Measurements from ENCODE around the gene TRABD. TPM values are rescaled to one million over a fixed set of nuclear protein-coding genes. Genes with fewer than 3 reads are reported as not detected.

Gene TRABD
- total and polyA plus RNA-seq, 11 donors: 14.3 to 32.9 (median 18.0) TPM

- no peak overlapping the region for H3K27ac ChIP-seq
- peaks cover 18 to 70% (median 52%) of the 10 kb centered on the region in 12 donors for H3K4me1 ChIP-seq
- H3K4me3 ChIP-seq: peak overlapping the region in 1 of 12 donors; percentile 87
- no peaks in the 10 kb centered on the region for H3K9me3 ChIP-seq
- ATAC-seq: no peak
- 85 to 88% (median 87%) methylated on average over 15 to 20 of the region's 20 CpGs for WGBS, 4 donors
- no peak for DNase-seq
- TF ChIP-seq, protein P1, sequence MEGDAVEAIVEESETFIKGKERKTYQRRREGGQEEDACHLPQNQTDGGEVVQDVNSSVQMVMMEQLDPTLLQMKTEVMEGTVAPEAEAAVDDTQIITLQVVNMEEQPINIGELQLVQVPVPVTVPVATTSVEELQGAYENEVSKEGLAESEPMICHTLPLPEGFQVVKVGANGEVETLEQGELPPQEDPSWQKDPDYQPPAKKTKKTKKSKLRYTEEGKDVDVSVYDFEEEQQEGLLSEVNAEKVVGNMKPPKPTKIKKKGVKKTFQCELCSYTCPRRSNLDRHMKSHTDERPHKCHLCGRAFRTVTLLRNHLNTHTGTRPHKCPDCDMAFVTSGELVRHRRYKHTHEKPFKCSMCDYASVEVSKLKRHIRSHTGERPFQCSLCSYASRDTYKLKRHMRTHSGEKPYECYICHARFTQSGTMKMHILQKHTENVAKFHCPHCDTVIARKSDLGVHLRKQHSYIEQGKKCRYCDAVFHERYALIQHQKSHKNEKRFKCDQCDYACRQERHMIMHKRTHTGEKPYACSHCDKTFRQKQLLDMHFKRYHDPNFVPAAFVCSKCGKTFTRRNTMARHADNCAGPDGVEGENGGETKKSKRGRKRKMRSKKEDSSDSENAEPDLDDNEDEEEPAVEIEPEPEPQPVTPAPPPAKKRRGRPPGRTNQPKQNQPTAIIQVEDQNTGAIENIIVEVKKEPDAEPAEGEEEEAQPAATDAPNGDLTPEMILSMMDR (IDR thresholded peaks at IDR 0.05): no peak
- TF ChIP-seq POLR2A (IDR thresholded peaks at IDR 0.05): no peak
- intact Hi-C loops (cut with DNase I): loop anchor here in 5 of 10 donors (10.0 kb wide), 4 partner anchors 248 to 368 kb away; partner anchors contain the start of genes LMF2 (in 1 of the 5), NCAPH2 (in 1 of the 5) and SCO2 (in 1 of the 5)
- H3K36me3 ChIP-seq: peaks cover 0 to 25% (median 8%) of the 10 kb centered on the region in 9 donors
- no peaks in the 10 kb centered on the region for H3K27me3 ChIP-seq
Observed at GRCh38 chr22:50246242-50247175, 60.8 kb downstream of the TRABD start.

DNA sequence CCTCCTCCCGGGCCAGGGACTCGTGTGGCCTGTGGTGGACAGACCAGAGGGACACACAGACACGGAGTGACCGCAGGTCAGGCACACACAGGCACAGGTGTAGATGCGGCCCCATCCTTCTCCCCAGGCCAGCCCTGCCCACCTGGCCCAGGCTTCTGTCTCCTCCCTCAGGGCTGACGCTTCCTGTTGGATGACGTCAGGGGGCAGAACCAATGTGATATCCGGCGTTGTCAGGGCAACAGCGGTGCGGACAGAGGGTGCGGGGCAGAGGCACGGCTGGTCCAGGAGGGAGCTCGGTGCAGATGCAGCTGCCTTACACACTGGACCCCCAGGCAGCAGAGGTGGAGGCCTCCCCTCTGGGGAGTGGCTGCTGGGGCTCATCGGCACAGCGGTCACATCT is 62.0 kb downstream of the TRABD start:
- Histone ChIP-seq H3K27me3 (no peaks in the 10 kb centered on the region), H3K9me3 (no peaks in the 10 kb centered on the region), H3K4me1 (peaks cover 13 to 64% (median 45%) of the 10 kb centered on the region in 12 donors), H3K36me3 (peaks cover 0 to 25% (median 8%) of the 10 kb centered on the region in 9 donors), H3K4me3 (no peak overlapping the region), H3K27ac (no peak overlapping the region)
- DNase-seq (no peak), ATAC-seq (no peak)
- intact Hi-C loops (cut with DNase I): loop anchor here in 5 of 10 donors (10.0 kb wide), 4 partner anchors 247 to 367 kb away; partner anchors contain the start of genes LMF2 (in 1 of the 5), NCAPH2 (in 1 of the 5) and SCO2 (in 1 of the 5)
- no peak for TF ChIP-seq POLR2A (IDR thresholded peaks at IDR 0.05)
- TF ChIP-seq, protein P1 (IDR thresholded peaks at IDR 0.05): no peak
- 32 to 46% (median 45%) methylated on average over 12 to 16 of the region's 16 CpGs for WGBS, 4 donors

DNA sequence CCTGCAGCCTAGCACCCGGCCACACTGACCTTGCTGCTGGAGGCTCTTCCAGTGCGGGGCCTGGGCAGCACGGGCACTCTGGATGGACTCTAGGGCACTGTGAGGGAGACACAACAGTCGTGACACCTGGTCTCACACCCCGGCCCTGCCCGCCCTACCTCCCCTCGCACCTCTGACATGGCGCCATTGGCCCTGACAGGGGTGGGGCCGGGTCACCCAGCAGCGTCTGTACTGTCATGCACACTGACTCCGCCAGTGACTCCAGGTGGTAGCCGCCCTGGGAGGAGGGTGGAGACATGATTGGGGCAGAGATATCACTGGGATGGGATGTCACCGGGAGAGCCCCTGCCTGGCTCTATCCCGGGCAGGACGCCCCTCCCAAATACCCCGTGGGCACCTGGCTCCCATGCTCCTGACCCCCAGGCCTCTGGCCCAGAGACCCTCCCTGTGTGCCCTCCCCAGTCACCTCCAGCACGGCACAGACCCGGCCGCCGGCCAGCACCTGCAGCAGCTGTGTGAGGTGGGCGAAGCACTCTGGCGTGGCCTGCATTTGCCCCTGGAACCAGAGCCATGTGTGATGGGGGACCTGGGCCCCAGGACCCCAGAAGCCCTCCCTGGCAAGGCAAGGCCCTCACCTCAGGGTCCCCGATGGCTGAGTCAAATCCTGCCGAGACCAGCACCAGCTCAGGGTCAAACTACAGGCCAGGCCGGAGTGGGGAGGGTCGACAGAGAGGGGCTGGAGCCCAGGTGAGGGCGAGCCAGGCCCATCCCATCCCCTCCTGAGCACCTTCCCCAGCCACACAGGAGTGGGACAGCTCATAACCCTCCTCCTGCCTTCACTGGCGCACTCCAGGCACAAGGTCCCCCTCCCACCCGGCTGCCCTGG is 62.7 kb downstream of the TRABD start:
- Histone ChIP-seq H3K27me3 (no peaks in the 10 kb centered on the region), H3K4me1 (peaks cover 8 to 57% (median 39%) of the 10 kb centered on the region in 12 donors), H3K36me3 (peaks cover 0 to 25% (median 8%) of the 10 kb centered on the region in 9 donors), H3K9me3 (no peaks in the 10 kb centered on the region), H3K27ac (no peak overlapping the region), H3K4me3 (no peak overlapping the region)
- intact Hi-C loops (cut with DNase I): loop anchor here in 5 of 10 donors (10.0 kb wide), 4 partner anchors 246 to 366 kb away; partner anchors contain the start of genes LMF2 (in 1 of the 5), NCAPH2 (in 1 of the 5) and SCO2 (in 1 of the 5)
- DNase-seq (no peak), ATAC-seq (no peak)
- TF ChIP-seq, protein P1 (IDR thresholded peaks at IDR 0.05): no peak
- TF ChIP-seq POLR2A (IDR thresholded peaks at IDR 0.05): no peak
- WGBS, 4 donors: 87 to 95% (median 89%) methylated on average over 10 to 29 of the region's 29 CpGs

Other genes with a start within 250 kb of the TRABD start
- gene PIM3, start 225.1 kb upstream of the TRABD start, total RNA-seq: 100 to 1,000 TPM in 1 of 9 donors, 10 to 100 TPM in 8; 37.7 to 118 (median 51.0) TPM
- gene PIM3, start 225.1 kb upstream of the TRABD start, polyA plus RNA-seq: 10 to 100 TPM; 45.1 to 50.2 TPM
- gene IL17REL, start 173.1 kb upstream of the TRABD start, total RNA-seq: not detected
- not detected for gene IL17REL, start 173.1 kb upstream of the TRABD start, polyA plus RNA-seq
- not detected for gene TTLL8, start 127.6 kb upstream of the TRABD start, total RNA-seq
- gene TTLL8, start 127.6 kb upstream of the TRABD start, polyA plus RNA-seq: not detected
- under 1 TPM in 4 of 9 donors, not detected in 5; 0.07 to 0.80 (median 0.30) TPM for gene MLC1, start 100.5 kb upstream of the TRABD start, total RNA-seq
- gene MLC1, start 100.5 kb upstream of the TRABD start, polyA plus RNA-seq: under 1 TPM; 0.03 to 0.19 TPM
- under 1 TPM in 3 of 9 donors, not detected in 6; 0.09 to 0.63 (median 0.13) TPM for gene MOV10L1, start 95.9 kb upstream of the TRABD start, total RNA-seq
- under 1 TPM; 0.06 to 0.27 TPM for gene MOV10L1, start 95.9 kb upstream of the TRABD start, polyA plus RNA-seq
- under 1 TPM in 5 of 9 donors, not detected in 4; 0.08 to 0.77 (median 0.56) TPM for gene PANX2, start 15.2 kb upstream of the TRABD start, total RNA-seq
- gene PANX2, start 15.2 kb upstream of the TRABD start, polyA plus RNA-seq: under 1 TPM in 1 of 2 donors, not detected in 1; 0.08 TPM
- gene SELENOO, start 15.1 kb downstream of the TRABD start, total RNA-seq: 10 to 100 TPM; 10.4 to 23.8 (median 12.8) TPM
- 10 to 100 TPM; 16.0 to 20.4 TPM for gene SELENOO, start 15.1 kb downstream of the TRABD start, polyA plus RNA-seq
- 10 to 100 TPM; 14.1 to 28.8 (median 18.1) TPM for gene TUBGCP6, start 59.1 kb downstream of the TRABD start, total RNA-seq
- 10 to 100 TPM; 11.6 to 17.7 TPM for gene TUBGCP6, start 59.1 kb downstream of the TRABD start, polyA plus RNA-seq
- 10 to 100 TPM in 6 of 9 donors, 1 to 10 TPM in 3; 6.8 to 22.4 (median 10.9) TPM for gene HDAC10, start 65.4 kb downstream of the TRABD start, total RNA-seq
- 1 to 10 TPM; 6.2 to 10.0 TPM for gene HDAC10, start 65.4 kb downstream of the TRABD start, polyA plus RNA-seq
- 10 to 100 TPM; 12.2 to 18.0 (median 15.5) TPM for gene MAPK12, start 75.8 kb downstream of the TRABD start, total RNA-seq
- 10 to 100 TPM; 11.6 to 17.9 TPM for gene MAPK12, start 75.8 kb downstream of the TRABD start, polyA plus RNA-seq
- 10 to 100 TPM in 1 of 9 donors, 1 to 10 TPM in 8; 5.0 to 12.1 (median 7.0) TPM for gene MAPK11, start 84.5 kb downstream of the TRABD start, total RNA-seq
- 1 to 10 TPM; 7.8 to 9.9 TPM for gene MAPK11, start 84.5 kb downstream of the TRABD start, polyA plus RNA-seq
- gene PLXNB2, start 121.7 kb downstream of the TRABD start, total RNA-seq: 100 to 1,000 TPM in 2 of 9 donors, 10 to 100 TPM in 7; 44.4 to 139 (median 57.9) TPM
- gene PLXNB2, start 121.7 kb downstream of the TRABD start, polyA plus RNA-seq: 10 to 100 TPM; 35.1 to 40.3 TPM
- gene DENND6B, start 141.1 kb downstream of the TRABD start, total RNA-seq: 1 to 10 TPM; 1.0 to 3.2 (median 2.0) TPM
- gene DENND6B, start 141.1 kb downstream of the TRABD start, polyA plus RNA-seq: 1 to 10 TPM; 1.0 to 1.3 TPM
- gene PPP6R2, start 157.4 kb downstream of the TRABD start, total RNA-seq: 10 to 100 TPM; 31.6 to 68.1 (median 41.5) TPM
- 10 to 100 TPM; 29.6 to 42.4 TPM for gene PPP6R2, start 157.4 kb downstream of the TRABD start, polyA plus RNA-seq

All from heart left ventricle (tissue), 16 donors.